Measurements from ENCODE around the gene TAS2R1.

Gene TAS2R1, protein sequence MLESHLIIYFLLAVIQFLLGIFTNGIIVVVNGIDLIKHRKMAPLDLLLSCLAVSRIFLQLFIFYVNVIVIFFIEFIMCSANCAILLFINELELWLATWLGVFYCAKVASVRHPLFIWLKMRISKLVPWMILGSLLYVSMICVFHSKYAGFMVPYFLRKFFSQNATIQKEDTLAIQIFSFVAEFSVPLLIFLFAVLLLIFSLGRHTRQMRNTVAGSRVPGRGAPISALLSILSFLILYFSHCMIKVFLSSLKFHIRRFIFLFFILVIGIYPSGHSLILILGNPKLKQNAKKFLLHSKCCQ

DNA sequence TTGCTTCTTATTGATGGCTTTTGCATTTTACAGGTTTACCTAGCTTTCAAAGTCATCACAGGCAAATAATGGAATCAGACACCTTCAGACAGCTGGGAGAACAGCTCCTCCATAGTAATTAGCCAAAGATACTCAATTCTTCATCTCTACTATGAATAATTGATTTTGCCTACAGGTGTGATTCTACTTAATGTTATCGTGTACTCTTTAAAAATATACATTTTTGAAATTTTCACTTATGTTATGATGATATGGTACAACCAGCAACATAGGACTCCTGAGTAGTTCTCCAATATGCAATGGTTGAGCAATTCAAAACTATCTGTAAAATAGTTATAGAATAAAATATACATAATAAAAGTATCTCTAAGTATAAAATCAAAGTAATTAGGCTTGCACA, at the start of gene TAS2R1:
TSS of gene TAS2R1 (minus strand) at position 101 of the 400 bp plus-strand sequence. CDS start 319 bp downstream, outside the sequence.
- DNase-seq (ENCODE audit: low read depth) = no peak

DNA sequence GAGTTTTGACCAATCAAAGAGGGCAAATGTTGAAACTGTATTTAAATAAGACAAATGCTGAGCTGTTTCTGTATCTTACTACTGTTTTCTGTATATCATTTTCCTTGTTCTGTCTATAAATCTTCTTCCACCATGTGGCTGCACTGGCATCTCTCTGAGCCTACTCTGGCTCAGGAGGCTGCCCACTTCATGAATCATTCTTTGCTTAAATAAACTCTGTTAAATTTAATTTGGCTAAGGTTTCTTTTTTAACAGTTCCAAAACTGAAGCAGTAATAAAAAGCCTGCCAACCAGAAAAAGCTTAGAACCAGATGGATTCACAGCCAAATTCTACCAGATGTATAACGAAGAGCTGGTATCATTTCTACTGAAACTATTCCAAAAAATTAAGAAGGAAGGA, 40.2 kb upstream of the TAS2R1 start:
- no peak for DNase-seq (ENCODE audit: low read depth)

DNA sequence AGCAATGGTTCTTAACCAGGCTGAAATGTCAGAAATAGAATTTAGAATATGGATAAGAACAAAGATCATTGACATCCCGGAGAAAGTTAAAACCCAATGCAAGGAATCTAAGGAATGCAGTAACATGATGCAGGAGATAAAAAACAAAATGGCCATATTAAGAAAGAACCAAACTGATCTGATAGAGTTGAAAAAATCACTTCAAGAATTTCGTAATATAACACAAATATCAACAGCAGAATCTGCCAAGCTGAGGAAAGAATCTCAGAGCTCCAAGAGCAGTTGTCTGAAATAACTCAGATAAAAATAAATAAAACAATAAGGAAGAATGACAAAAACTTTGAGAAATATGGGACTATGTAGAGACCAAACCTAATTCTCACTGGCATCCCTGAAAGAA, 37.8 kb upstream of the TAS2R1 start:
- no peak for DNase-seq (ENCODE audit: low read depth)

DNA sequence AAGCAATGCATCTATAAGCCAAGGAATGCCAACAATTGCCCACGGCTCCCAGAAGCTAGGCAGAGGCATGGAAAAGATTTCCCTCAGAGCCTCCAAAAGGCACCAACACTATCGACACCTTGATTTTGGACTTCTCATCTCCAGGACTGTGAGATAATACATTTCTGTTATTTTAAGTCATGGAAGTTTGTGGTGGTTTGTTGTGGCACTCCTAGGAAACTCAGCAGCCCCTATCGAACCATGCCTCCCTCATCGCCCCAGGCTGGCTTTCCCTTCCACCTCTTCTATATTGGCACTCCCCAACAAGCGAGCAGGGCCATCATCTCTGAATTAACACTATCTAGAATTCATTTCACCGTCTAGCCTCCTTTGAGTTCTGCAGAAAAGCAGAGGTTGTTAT, 33.7 kb upstream of the TAS2R1 start:
- DNase-seq (ENCODE audit: low read depth) = no peak

DNA sequence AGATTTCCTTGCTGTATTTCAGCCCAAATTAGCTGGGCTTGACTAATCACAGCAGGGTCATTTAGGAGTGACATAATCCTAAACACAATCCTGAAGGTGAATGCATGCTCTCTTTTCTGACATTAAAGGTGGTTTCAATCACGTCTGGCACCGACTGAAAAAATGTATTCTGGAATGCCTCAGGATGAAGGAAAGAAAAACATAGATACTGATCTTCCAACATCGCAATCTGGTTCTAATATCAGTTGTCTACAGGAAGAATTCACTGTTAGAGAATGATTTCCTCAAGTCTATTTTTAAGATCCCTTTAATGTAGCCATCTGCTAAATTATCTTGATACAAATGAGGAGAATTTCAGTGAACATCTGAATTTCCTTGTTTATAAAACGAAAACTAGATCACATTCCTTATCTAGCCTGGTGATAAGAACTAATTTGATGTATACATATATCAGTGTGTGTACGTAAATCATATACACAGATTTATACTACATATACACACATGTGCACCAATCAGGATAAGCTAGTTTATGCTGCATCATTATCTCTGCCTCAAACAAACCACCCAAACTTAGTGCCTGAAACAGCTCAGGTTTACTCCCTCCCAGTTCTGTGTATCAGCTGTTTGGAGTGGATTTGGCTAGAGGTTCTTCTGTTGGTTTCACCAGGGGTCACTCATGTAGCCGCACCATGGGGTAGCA, 31.3 kb upstream of the TAS2R1 start:
- DNase-seq (ENCODE audit: low read depth) = no peak

DNA sequence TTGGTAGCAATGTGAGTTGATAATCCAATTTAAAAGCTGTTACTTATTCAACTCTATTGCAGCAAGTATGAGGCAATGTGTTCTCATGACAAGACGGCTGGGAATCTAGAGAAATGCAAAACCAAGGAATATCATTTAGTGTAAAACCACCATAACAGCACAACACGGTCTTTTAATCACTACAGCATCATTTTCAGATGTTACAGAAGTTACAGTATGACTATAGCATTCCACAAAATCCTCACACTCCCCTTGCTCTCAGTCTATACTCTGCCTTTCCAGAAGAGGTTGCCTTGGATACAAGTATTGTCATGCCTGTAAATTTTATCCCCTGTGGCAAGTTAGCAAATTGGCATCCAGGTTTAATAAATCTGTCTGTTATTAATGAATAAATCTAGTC, 28.6 kb upstream of the TAS2R1 start:
- no peak for DNase-seq (ENCODE audit: low read depth)

DNA sequence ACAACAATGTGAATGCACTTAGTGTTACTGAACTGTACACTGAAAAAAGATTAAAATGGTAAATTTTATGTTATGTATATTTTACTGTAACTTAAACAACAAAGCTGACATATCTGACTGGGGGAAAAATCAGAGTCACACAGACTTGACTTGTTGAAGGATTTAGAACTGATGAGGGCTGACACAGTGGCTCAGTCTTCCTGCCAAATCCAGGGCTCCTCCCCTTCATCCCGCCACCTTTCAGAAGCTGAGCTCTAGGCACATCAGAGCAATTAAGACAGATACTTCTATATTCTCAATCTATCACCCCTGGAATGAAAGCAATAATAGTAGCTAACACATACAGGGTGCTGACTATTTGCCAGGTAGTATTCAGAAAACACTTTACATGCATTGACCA, 27.7 kb upstream of the TAS2R1 start:
- DNase-seq (ENCODE audit: low read depth) = no peak

DNA sequence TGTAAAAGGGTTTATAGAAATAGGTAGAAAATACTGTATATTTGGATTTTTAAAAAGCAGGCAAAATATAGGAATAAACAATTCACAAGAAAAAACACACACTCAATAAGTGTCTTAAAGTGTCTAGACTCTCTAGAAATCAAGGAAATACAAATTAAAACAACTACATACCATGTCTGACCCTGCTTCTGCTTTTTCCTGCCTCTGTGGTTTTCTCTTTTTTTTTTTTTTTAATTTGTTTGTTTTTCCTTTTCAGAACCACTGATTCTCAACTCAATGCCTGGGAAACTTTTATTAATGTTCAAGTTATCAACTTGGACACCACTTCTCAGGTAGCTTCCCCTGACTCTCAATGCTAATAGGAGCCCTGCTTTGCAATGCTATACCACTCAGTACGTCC, 25.5 kb upstream of the TAS2R1 start:
- no peak for DNase-seq (ENCODE audit: low read depth)

DNA sequence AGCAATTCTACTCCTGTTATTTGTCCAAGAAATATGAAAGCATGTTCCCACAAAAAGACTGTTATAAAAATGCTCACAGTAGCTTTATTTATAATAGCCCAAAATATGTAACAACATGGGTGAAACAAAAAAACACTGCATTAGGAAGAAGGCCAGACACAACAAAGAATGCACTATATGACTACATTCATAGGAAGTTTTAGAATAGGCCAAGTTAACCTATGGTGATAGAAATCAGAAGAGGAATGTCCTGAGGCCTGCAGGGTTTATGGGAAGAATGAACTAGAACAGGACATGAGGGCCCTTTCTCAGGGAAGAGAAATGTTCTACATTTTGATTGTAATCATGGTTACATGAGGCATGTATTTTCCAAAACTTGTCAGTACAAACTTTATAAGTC, 24.7 kb upstream of the TAS2R1 start:
- DNase-seq (ENCODE audit: low read depth) = peak; percentile 18

DNA sequence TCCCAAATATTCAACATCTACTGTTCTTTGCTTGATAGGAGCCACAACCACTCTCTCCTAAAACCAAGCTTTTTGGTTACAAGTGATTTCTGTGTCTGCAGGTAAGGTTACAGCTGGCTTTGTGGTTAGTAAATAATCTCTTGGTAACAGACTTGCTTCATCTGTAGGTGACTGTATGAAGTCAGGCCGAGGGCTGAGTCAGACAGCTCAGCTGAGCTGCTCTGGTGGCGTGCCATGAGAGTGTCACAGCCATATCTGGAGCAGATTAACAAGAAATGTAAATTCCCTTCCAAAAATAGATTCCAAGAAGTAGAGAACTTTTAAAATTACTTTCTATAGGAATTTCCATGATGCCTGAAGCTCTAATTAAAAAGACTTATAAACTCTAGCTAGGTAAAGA, 23.7 kb upstream of the TAS2R1 start:
- peak; percentile 85 for DNase-seq (ENCODE audit: low read depth)

DNA sequence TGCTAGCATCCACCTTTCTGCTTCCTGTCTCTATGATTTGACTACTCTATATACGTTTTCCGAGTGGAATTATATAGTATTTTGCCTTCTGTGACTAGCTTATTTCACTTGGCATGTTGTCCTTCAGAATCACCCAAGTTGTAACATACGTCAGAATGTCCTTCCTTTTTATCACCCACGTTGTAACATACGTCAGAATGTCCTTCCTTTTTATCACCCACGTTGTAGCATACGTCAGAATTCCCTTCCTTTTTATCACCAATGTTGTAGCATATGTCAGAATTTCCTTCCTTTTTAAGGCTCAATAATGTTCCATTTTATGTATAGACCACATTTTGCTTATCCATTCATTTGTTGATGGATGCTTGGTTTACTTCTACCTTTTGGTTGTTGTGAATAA, 22.9 kb upstream of the TAS2R1 start:
- no peak for DNase-seq (ENCODE audit: low read depth)

DNA sequence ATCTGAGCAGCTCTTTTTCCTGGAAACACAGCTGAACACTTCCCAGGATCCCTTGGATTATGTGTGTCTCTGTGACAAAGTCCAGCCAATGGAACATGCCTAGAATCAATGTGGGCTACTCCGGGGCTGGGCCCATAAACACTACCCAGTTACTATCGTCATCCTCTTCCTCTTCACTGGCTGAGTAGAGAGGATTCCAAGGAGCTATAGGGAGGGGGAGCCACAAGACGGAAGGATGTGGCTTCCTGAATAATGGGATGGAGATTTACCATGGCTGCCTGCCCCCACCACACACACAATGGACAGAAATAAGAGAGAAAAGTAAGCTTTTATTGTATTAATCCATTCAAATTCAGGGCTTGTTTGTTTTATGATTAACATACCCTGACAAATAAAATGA, 22.1 kb upstream of the TAS2R1 start:
- no peak for DNase-seq (ENCODE audit: low read depth)

DNA sequence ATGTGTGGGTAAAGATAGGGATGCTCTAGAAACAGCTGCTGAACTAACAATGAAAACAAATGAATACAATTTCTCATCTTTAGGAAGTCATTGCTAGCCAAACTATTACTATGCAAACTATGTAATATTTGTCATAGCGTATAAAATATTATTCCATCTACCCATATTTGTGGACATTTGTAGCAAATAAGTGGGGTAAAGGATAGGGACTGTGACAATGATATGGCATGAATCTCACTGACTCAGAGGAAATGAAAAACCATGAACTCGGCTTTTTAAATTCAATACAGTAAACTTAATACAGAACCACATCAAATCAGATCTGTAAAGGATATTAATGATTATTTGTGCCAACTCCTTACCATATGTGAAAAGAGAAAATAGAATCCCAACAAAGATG, 16.7 kb upstream of the TAS2R1 start:
- DNase-seq (ENCODE audit: low read depth) = no peak

DNA sequence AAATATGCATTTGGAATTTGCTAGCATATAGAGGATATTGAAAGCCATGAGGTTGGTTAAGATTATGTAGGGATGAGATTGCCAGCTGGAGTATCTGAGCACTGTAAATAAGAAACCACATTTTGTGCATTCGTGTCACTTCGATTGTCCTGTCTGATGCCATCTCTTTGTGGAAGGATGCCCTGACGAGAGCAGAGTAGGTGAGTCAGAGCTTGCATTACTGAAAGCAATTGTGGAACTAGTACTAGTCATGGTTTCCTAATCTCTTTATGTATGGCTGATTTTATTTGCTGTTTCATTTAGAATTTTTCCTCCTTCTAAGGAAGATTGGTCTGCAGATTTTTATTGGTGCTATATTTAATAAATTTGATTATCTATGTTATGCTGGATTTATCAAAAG, 14.5 kb upstream of the TAS2R1 start:
- DNase-seq (ENCODE audit: low read depth) = peak; percentile 67

DNA sequence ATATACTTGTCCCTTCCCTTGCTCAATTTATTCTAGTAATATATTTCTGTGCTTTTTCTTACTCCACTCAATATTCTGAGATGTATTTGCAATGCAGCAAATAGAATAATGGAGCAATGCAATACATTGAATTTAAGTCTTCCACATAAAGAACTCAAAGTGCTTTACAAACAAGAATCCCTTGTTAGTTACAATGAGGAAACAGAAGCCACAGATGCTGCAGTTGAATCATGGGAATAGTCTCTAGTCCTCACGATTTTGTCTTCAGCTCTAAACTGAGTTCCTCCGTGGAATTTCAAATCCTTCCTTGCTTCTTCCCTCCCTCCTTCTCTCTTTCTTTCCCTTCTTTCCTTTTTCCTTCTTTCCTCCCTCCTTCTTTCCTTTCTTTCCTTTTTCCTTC, 12.5 kb upstream of the TAS2R1 start:
- no peak for DNase-seq (ENCODE audit: low read depth)

DNA sequence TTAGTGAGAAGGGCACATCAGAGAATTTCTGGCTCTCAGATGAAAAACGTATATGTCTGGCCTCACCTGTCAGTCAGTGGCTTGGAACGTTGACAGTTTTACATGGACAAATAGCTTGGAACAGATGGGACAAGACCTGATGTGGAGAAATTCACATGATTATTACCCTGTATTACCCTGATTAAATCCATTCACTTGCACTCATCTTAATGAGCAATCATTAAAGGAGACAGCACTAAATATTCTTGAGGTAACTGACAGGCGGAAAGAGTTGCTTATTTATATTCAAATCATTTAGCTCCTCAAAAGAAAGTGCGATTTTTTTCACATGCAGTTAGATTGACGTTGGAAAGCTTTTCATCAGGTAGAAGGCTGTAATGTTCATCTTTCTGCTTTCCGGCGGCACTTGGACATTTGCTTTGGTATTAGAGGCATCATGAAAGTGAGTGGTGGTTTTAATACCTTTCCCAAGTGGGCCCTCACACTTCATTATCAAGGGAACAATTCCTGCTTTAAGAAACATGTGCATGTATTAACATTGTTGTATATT, 11.7 kb upstream of the TAS2R1 start:
- DNase-seq (ENCODE audit: low read depth) = no peak

DNA sequence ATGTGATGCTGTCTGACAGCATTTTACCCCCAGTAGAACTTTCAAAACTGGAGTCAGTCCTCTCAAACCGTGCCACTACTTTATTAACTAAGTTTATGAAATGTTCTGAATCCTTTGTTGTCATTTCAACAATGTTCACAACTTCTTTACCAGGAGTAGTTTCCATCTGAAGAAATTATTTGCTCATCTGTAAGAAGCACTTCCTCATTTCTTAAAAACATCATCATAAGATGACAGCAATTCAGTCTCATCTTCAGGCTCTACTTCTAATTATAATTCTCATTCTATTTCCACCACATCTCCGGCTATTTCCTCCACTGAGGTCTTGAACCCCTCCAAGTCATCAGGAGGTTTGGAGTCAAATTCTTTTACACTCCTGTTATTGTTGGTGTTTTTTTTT, 2.3 kb upstream of the TAS2R1 start:
- DNase-seq (ENCODE audit: low read depth) = no peak

DNA sequence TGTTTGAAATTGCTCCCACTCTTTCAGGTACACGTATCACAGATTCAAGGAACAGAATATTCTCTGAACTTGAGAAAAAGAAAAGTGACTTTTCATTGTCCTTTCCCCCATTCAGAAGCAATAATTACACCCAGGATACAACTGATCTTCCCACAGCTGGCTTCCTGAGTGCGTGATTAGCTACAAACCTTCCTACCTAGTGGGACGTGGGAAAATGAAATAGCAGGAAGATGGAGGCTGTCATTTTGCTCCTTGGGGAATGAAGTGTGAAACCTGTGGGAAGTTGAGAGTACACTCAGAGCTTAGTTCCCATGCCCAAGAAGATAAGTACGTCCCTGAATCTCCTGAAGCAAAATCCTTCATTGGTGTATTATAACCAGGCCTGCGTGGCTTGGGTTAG, 2.6 kb downstream of the TAS2R1 start:
- no peak for DNase-seq (ENCODE audit: low read depth)

DNA sequence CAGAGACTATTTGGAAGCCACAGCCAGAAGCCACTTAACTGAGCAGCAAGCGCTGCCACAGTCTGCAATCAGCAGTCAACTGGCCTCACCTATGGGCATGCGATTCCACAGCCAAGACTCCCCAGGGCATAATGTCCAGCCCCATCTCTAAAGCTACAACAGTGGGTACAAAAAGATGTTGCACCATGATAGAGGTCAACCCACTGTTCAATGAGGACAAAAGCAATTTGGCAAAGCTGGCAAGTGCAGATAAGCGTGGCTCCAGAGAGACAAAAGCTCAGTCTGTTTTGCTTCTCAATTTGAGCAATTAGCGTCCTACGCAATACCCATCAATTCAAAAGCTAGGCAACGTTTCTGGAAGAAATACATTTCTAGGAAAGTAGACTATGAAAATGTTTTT, 3.2 kb downstream of the TAS2R1 start:
- DNase-seq (ENCODE audit: low read depth) = no peak

DNA sequence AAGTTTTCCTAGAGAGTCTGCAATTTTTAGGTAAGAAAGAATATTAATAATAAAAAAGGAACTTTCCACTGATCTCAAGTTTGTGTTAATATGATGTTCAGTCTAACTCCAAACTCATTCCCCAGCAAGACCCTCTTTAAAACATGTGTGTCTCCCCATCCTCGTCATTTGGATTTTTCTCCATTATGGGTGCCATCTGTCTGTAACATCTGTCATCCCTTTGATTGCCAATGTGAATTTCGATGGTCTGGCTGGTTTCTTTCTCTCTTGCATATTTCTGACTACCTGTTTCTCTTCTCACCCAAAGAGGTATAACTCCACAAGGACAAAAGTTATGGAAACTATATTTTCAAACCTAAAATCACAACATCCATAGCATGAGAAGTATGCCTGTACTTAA, 4.4 kb downstream of the TAS2R1 start:
- DNase-seq (ENCODE audit: low read depth) = no peak

DNA sequence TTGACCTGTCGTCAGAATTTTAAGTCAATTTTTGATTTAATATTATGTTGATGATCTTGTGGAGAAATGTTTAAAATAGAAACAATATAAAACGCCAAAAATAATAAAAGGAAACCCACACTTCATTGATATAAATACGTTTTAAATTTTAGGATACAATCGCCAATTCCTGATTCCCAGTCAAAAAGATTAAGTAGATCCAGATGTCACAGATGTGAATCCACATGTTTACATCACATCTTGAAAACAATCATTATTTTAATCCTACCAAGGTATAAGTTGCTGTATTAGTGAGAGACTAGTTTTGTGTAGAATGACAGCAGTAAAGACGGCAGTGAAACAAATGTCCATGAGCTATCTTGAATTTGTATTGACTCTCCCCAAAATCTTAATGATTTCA, 4.9 kb downstream of the TAS2R1 start:
- no peak for DNase-seq (ENCODE audit: low read depth)

DNA sequence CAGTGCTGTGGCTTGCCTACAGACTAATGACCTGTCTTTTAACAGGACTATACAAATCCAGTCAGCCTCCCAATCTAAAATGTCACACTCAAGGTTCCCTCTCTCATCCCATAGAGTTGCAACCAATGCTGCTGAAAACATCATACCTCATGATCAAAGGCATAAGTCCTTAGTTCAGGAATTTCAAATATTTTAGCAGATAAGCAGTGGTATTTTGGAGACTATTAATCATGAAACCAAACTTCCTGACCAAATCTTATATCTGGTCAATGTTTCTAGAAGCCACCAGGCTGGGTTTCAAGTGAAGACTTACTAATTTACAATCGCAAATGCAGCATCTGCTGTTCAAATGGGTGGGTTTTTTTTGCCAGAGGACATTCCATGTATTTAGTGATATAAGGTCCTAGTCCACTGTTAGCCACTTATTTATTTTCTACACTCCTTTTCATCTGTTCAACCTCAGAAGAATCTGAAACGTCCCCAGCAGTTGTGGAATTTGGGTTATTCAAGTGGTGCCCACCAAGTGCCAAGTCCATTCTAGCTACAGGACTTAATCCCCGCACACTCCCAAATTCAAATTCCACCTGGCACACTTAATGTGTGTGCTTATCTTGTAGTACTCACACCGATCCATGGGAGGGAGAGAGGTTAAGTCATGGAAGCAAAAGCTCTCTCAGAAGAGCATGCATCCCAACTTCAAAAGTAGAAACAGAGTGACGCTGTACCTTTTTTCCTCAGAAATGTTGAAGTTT, 5.8 kb downstream of the TAS2R1 start:
- peak; percentile 40 for DNase-seq (ENCODE audit: low read depth)

DNA sequence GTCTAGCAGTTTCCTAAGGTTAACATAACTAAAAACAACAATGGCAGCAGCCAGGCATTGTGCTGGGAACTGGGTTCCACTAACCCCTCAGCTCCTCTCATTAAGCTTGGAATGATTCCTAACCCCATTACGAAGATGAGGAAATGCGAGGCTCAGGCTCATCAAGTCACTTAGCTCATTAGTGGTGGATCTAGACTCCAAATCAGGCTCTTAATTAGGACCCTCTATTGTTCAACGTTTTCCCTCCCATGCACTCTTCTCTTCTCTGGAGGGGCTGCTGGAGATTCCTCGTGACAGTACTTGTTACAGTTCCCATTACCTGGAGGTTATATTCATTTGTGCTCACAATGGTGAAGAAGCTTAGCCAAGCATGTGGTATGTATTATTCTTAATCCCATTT, 6.5 kb downstream of the TAS2R1 start:
- DNase-seq (ENCODE audit: low read depth) = no peak
